Stomach (tissue), 9 donors: ENCODE results near the gene FAM13C. TPM values are rescaled to one million over a fixed set of nuclear protein-coding genes. Genes with fewer than 3 reads are reported as not detected.

Source experiments
- DNase-seq, 2 donors: peaks; one replicate each; pipeline versions ENCODE4 v3.0.0 to v3.0.0-alpha.2; 2013 to 2019
- H3K27ac ChIP-seq, 5 donors: fragments of 200-600 bp in 4 of 5; sonication (generic) in 4 of 5; one replicate each; pipeline ENCODE4 v1.5.1; 2013 to 2019; ENCODE audit warnings: mild to moderate bottlenecking in 1 of 5, moderate library complexity in 1 of 5
- H3K27me3 ChIP-seq, 3 donors: fragments of 200-600 bp; sonication (generic); one replicate each; pipeline ENCODE4 v1.5.1; 2017 to 2019; ENCODE audit warnings: mixed run types in 1 of 3
- H3K36me3 ChIP-seq, 4 donors: fragments of 200-600 bp; sonication (generic); 1 replicate in 3 of 4; 2 replicates in 1 of 4; pipeline ENCODE4 v1.5.1; 2016 to 2019
- H3K4me1 ChIP-seq, 4 donors: fragments of 200-600 bp; sonication (generic); one replicate each; pipeline ENCODE4 v1.5.1; 2016 to 2019
- H3K4me3 ChIP-seq, 4 donors: fragments of 200-600 bp; sonication (generic) in 3 of 4; one replicate each; pipeline ENCODE4 v1.5.1; 2016 to 2019; ENCODE audit warnings: mild to moderate bottlenecking in 1 of 4
- H3K9me3 ChIP-seq, 4 donors: fragments of 200-600 bp; sonication (generic); one replicate each; pipeline ENCODE4 v1.5.1; 2016 to 2019
- EP300 ChIP-seq: sonication (generic); formaldehyde crosslinking; IDR thresholded peaks from one replicate; pipeline ENCODE4 v1.6.1; 2017; ENCODE audit warnings: antibody characterized with exemption
- POLR2A ChIP-seq, 4 donors: fragments of 450-650 bp; IDR thresholded peaks; one replicate each; pipeline ENCODE4 v1.6.1; 2016; ENCODE audit warnings: antibody characterized with exemption in 4 of 4, control low read depth in 2 of 4, mild to moderate bottlenecking in 1 of 4, moderate library complexity in 1 of 4
- POLR2AphosphoS5 ChIP-seq, 3 donors: sonication (generic); formaldehyde crosslinking; IDR thresholded peaks; one replicate each; pipeline ENCODE4 v1.6.1; 2016; ENCODE audit warnings: antibody characterized with exemption in 3 of 3
- WGBS, 5 donors: extraction: QIAGEN DNeasy Blood & Tissue Kit in 3 of 5; methylation state at CpG; one replicate each; pipeline versions ENCODE4 v1.1.5 to v1.1.7; 2013 to 2018; 5-methylcytosine and 5-hydroxymethylcytosine counted together
- intact Hi-C: fragments of 100-400 bp; cut with DNase I; formaldehyde crosslinking; loops from one replicate; pipeline ENCODE4 v1.15.1; 2023; ENCODE audit warnings: low total_unique reads
- polyA plus RNA-seq, 3 donors: library from polyadenylated mRNA; stranded (reverse); fragments of 200-250 nt; gene quantifications; one replicate each; pipeline ENCODE4 v1.2.3, GENCODE V29; 2013
- total RNA-seq, 5 donors: library from RNA; depleted of rRNA; stranded (reverse); fragments of >200 nt; gene quantifications; one replicate each; pipeline versions ENCODE4 v1.1.0 to v1.2.3, GENCODE V29; 2014 to 2016
- TF ChIP-seq, protein P1 (sequence below), 7 experiments: fragments of 450-650 bp in 4 of 7; fragments of 200-600 bp in 3 of 7; sonication (generic) in 3 of 7; IDR thresholded peaks; one replicate each; pipeline ENCODE4 v1.5.1; 2016 to 2019; ENCODE audit warnings: antibody characterized with exemption in 7 of 7, control low read depth in 2 of 7, mild to moderate bottlenecking in 1 of 7
- donor health status: healthy with polysubstance abuse.
- donor health status: Bipolar disorder and iron deficiency.
- donor health status: healthy.

Gene FAM13C
- total and polyA plus RNA-seq, 8 donors = 0.89 to 47.3 (median 9.2) TPM

DNA sequence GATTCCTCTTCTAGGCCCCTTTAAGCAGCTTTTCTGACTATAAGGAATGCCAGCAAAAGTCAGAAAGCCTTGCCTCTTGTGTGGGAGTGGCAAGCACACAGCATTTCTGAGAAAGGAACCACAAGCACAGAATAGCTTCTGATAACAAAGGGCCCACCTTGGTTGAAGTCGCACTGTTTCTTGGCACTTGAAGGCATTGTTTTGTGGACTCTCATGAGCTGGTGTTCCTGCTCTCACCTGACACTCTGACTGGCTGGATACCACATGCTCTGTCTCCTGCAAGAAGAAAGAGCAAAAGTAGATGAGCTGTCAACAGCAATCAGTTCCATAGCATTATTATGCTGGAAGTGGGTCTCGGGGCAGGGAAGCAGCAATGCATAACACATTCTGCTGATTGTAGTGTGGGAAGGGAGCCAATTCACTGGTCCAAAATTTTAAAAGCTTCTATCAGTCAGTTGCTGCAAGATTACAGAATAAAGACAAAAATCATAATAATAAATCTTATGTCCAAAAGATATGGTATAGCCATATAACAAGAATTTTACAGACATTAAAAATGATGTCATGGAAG is 38.4 kb downstream of the FAM13C start:
- Histone ChIP-seq H3K36me3 (no peaks in the 10 kb centered on the region), H3K4me1 (peaks cover 0 to 22% (median 5%) of the 10 kb centered on the region in 4 donors), H3K27me3 (no peaks in the 10 kb centered on the region), H3K4me3 (no peak overlapping the region), H3K27ac (peak overlapping the region in 2 of 5 donors; percentile 14 to 25), H3K9me3 (no peaks in the 10 kb centered on the region)
- 68 to 81% (median 72%) methylated on average over 2 of the region's 2 CpGs for WGBS, 5 donors
- intact Hi-C loops = no loop called here
- DNase-seq = no peak
- no peak for TF ChIP-seq POLR2AphosphoS5 (IDR thresholded peaks at IDR 0.05)
- TF ChIP-seq, protein P1, sequence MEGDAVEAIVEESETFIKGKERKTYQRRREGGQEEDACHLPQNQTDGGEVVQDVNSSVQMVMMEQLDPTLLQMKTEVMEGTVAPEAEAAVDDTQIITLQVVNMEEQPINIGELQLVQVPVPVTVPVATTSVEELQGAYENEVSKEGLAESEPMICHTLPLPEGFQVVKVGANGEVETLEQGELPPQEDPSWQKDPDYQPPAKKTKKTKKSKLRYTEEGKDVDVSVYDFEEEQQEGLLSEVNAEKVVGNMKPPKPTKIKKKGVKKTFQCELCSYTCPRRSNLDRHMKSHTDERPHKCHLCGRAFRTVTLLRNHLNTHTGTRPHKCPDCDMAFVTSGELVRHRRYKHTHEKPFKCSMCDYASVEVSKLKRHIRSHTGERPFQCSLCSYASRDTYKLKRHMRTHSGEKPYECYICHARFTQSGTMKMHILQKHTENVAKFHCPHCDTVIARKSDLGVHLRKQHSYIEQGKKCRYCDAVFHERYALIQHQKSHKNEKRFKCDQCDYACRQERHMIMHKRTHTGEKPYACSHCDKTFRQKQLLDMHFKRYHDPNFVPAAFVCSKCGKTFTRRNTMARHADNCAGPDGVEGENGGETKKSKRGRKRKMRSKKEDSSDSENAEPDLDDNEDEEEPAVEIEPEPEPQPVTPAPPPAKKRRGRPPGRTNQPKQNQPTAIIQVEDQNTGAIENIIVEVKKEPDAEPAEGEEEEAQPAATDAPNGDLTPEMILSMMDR (IDR thresholded peaks at IDR 0.05) = no peak
- no peak for TF ChIP-seq POLR2A (IDR thresholded peaks at IDR 0.05)
- no peak for TF ChIP-seq EP300

DNA sequence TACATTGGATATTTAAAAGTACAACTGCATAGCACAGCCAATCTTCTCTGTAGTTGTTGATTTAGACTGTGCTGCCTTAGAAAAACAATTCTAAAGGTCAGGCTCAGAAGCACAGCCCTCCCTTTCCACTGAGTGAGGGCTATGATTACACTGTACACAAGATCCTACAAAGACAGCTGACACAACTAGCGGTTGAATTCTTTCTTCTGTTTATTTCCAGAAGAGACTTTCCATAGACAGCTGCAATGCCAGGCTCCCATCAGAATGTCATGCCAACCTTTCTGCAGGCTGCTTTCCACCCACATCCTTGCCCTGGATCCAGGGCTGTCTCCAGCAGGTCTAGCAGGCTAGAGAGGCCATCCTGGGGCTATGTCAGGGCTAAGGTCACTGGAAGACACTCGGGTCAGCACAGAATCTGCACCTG is 39.3 kb downstream of the FAM13C start:
- WGBS, 5 donors = 24 to 47% (median 39%) methylated on average over 2 of the region's 2 CpGs
- peak in 1 of 2 donors; percentile 27 for DNase-seq
- peak overlapping the region in 1 of 5 donors; percentile 25 for H3K27ac ChIP-seq
- intact Hi-C loops = no loop called here
- H3K4me1 ChIP-seq = peaks cover 0 to 25% (median 5%) of the 10 kb centered on the region in 4 donors
- H3K27me3 ChIP-seq = no peaks in the 10 kb centered on the region
- H3K9me3 ChIP-seq = no peaks in the 10 kb centered on the region
- H3K36me3 ChIP-seq = no peaks in the 10 kb centered on the region
- H3K4me3 ChIP-seq = no peak overlapping the region
- TF ChIP-seq, protein P1 (IDR thresholded peaks at IDR 0.05) = no peak
- TF ChIP-seq POLR2AphosphoS5 (IDR thresholded peaks at IDR 0.05) = peak in 1 of 3 donors; percentile 2

DNA sequence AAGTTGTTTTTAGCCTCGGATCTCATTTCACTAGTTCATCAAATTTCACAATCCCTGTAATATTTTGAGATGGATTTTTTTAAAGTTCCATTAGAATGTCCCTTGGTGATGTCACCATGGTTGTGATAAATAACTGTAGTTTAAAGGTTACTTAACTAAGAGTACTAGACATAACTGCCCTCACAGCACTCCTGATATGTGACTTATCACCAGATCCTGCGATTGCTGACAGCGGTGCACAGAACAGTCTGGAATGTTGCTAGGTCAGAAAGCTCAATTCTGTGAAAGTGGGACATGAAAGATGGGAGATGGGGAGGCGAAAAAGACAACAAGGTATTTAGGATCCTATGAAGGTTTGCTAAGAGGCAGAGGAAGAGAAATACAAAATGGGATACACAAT is 40.2 kb downstream of the FAM13C start:
- H3K36me3 ChIP-seq = no peaks in the 10 kb centered on the region
- H3K27me3 ChIP-seq = no peaks in the 10 kb centered on the region
- no peaks in the 10 kb centered on the region for H3K9me3 ChIP-seq
- intact Hi-C loops = no loop called here
- no peak overlapping the region for H3K4me3 ChIP-seq
- H3K4me1 ChIP-seq = peaks cover 0 to 25% (median 5%) of the 10 kb centered on the region in 4 donors
- 40 to 66% (median 49%) methylated on average over 4 of the region's 4 CpGs for WGBS, 5 donors
- H3K27ac ChIP-seq = peak overlapping the region in 1 of 5 donors; percentile 30
- no peak for TF ChIP-seq POLR2AphosphoS5 (IDR thresholded peaks at IDR 0.05)
- DNase-seq = no peak

DNA sequence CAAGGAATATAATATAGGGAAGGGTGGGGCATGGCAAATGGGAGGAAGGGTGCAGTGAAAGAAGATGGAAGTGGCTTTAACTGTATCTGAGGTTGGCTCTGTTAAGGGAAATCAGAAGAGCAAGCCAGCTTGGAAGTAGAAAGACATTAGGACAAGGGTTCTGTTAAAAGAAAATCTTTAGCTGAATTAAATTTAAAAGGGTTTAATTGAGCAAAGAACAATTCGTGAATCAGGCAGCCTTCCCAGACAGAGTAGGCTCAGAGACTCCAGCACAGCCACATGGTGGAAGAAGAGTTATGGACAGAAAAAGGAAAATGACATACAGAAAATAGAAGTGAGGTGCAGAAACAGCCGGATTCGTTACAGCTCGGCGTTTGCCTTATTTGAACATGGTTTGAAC is 42.0 kb downstream of the FAM13C start:
- WGBS, 5 donors = 83 to 92% (median 86%) methylated on average over 5 of the region's 5 CpGs
- Histone ChIP-seq H3K9me3 (no peaks in the 10 kb centered on the region), H3K4me1 (peaks cover 0 to 25% (median 5%) of the 10 kb centered on the region in 4 donors), H3K4me3 (no peak overlapping the region), H3K27ac (no peak overlapping the region), H3K36me3 (no peaks in the 10 kb centered on the region), H3K27me3 (no peaks in the 10 kb centered on the region)
- TF ChIP-seq POLR2AphosphoS5 (IDR thresholded peaks at IDR 0.05) (no peak), EP300 (no peak), POLR2A (IDR thresholded peaks at IDR 0.05) (no peak)
- TF ChIP-seq, protein P1 (IDR thresholded peaks at IDR 0.05) = no peak
- intact Hi-C loops = no loop called here
- DNase-seq = no peak

DNA sequence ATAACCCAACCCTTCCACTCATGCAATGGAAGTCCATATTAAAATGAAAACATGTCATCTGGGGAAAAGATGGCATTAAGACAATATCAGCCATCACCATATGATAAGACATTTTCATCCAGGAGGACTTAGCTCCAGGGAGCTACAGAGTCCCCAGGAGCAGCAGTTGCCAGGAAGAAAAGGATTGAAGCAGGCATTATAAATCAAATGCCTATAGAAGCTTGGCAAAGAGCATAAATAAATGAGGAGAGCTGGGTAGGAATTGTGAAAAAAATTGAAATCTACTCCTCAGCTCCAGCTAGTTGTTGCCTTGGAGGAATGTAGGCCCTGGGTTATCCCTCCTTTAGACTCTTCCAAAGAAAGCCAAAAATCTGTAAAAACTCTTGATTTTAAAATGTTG is 42.5 kb downstream of the FAM13C start:
- peaks cover 0 to 25% (median 5%) of the 10 kb centered on the region in 4 donors for H3K4me1 ChIP-seq
- intact Hi-C loops = no loop called here
- no peaks in the 10 kb centered on the region for H3K27me3 ChIP-seq
- TF ChIP-seq, protein P1 (IDR thresholded peaks at IDR 0.05) = no peak
- no peak for TF ChIP-seq POLR2A (IDR thresholded peaks at IDR 0.05)
- TF ChIP-seq POLR2AphosphoS5 (IDR thresholded peaks at IDR 0.05) = no peak
- no peak for TF ChIP-seq EP300
- no peaks in the 10 kb centered on the region for H3K36me3 ChIP-seq
- H3K4me3 ChIP-seq = no peak overlapping the region
- no peak overlapping the region for H3K27ac ChIP-seq
- DNase-seq = no peak
- no peaks in the 10 kb centered on the region for H3K9me3 ChIP-seq
